ENCODE data around the gene KXD1. TPM values are rescaled to one million over a fixed set of nuclear protein-coding genes. Genes with fewer than 3 reads are reported as not detected.
"Not testable (repeated sequence)": the region's sequence is repeated elsewhere in the genome, so short reads cannot be mapped to it uniquely, and the experiment has no call there.

KXD1 gene
- total RNA-seq, 4 donors from 2014 or later: 129 to 155 (median 149) TPM

- intact Hi-C loops (cut with DNase I): no loop called here
- TF ChIP-seq CTCF (IDR thresholded peaks at IDR 0.05) (no peak), POLR2AphosphoS5 (IDR thresholded peaks at IDR 0.05) (no peak), EP300 (IDR thresholded peaks at IDR 0.05) (no peak)
- peaks cover 30 to 83% (median 79%) of the 10 kb centered on the region in 4 donors for H3K36me3 ChIP-seq
Observed at GRCh38 chr19:18538115-18538514, 19.6 kb upstream of the KXD1 start.

GRCh38 chr19:18539372-18539771 is 18.3 kb upstream of the KXD1 start:
- Histone ChIP-seq H3K4me3 (no peak overlapping the region), H3K4me1 (peaks cover 13 to 25% (median 23%) of the 10 kb centered on the region in 4 donors), H3K27ac (replicated peaks in 1 of 4) (no peak overlapping the region), H3K27me3 (no peaks in the 10 kb centered on the region), H3K9me3 (no peaks in the 10 kb centered on the region), H3K36me3 (peaks cover 30 to 71% (median 70%) of the 10 kb centered on the region in 4 donors)
- DNase-seq (ENCODE audit: extremely low spot score): no peak
- no peak for TF ChIP-seq POLR2AphosphoS5 (IDR thresholded peaks at IDR 0.05)
- TF ChIP-seq EP300 (IDR thresholded peaks at IDR 0.05): no peak
- no peak for TF ChIP-seq CTCF (IDR thresholded peaks at IDR 0.05)
- TF ChIP-seq POLR2A (IDR thresholded peaks at IDR 0.05; ENCODE audit: low read depth): no peak
- WGBS: 93% methylated on average over 17 of the region's 19 CpGs
- intact Hi-C loops (cut with DNase I): no loop called here

More at GRCh38 chr19:18538115-18538514, 19.6 kb upstream of the KXD1 start:
- Histone ChIP-seq H3K9me3 (no peaks in the 10 kb centered on the region), H3K27ac (replicated peaks in 1 of 4) (no peak overlapping the region), H3K4me3 (no peak overlapping the region), H3K4me1 (peaks cover 7 to 19% (median 15%) of the 10 kb centered on the region in 4 donors), H3K27me3 (no peaks in the 10 kb centered on the region)
- DNase-seq (ENCODE audit: extremely low spot score): no peak
- WGBS: 88% methylated on average over 22 of the region's 22 CpGs

- peaks cover 13 to 25% (median 24%) of the 10 kb centered on the region in 4 donors for H3K4me1 ChIP-seq
- DNase-seq (ENCODE audit: extremely low spot score); H3K27me3 ChIP-seq; intact Hi-C loops (cut with DNase I); H3K4me3 ChIP-seq; H3K9me3 ChIP-seq: not testable (repeated sequence)
- H3K36me3 ChIP-seq: peaks cover 30 to 63% (median 62%) of the 10 kb centered on the region in 4 donors
- 92% methylated on average over 1 of the region's 1 CpG for WGBS
- peak overlapping the region in 1 of 4 donors; percentile 5 for H3K27ac ChIP-seq (replicated peaks in 1 of 4)
Observed at GRCh38 chr19:18540200-18540599, 17.5 kb upstream of the KXD1 start.

GRCh38 chr19:18541258-18541991 is 16.2 kb upstream of the KXD1 start:
- peak overlapping the region in 2 of 4 donors; percentile 93 to 94 for H3K27ac ChIP-seq (replicated peaks in 1 of 4)
- H3K27me3 ChIP-seq: no peaks in the 10 kb centered on the region
- H3K4me1 ChIP-seq: peaks cover 13 to 25% (median 24%) of the 10 kb centered on the region in 4 donors
- DNase-seq (ENCODE audit: extremely low spot score): no peak
- H3K4me3 ChIP-seq: no peak overlapping the region
- H3K36me3 ChIP-seq: peaks cover 28 to 50% (median 50%) of the 10 kb centered on the region in 4 donors
- intact Hi-C loops (cut with DNase I): no loop called here
- TF ChIP-seq EP300 (IDR thresholded peaks at IDR 0.05) (no peak), POLR2A (IDR thresholded peaks at IDR 0.05; ENCODE audit: low read depth) (no peak), POLR2AphosphoS5 (IDR thresholded peaks at IDR 0.05) (no peak), CTCF (IDR thresholded peaks at IDR 0.05) (no peak)
- 78% methylated on average over 18 of the region's 21 CpGs for WGBS
- H3K9me3 ChIP-seq: no peaks in the 10 kb centered on the region

- H3K27me3 ChIP-seq: no peaks in the 10 kb centered on the region
- intact Hi-C loops (cut with DNase I): no loop called here
- peak overlapping the region; percentile 78 to 95 (median 86) for H3K4me3 ChIP-seq
- peaks cover 20 to 42% (median 41%) of the 10 kb centered on the region in 4 donors for H3K36me3 ChIP-seq
- 23% methylated on average over 11 of the region's 11 CpGs for WGBS
- no peak for TF ChIP-seq EP300 (IDR thresholded peaks at IDR 0.05)
- no peak for TF ChIP-seq POLR2AphosphoS5 (IDR thresholded peaks at IDR 0.05)
- TF ChIP-seq CTCF (IDR thresholded peaks at IDR 0.05): no peak
- no peak for TF ChIP-seq POLR2A (IDR thresholded peaks at IDR 0.05; ENCODE audit: low read depth)
- no peak for DNase-seq (ENCODE audit: extremely low spot score)
- H3K9me3 ChIP-seq: no peaks in the 10 kb centered on the region
- peaks cover 13 to 25% (median 24%) of the 10 kb centered on the region in 4 donors for H3K4me1 ChIP-seq
- H3K27ac ChIP-seq (replicated peaks in 1 of 4): peak overlapping the region; percentile 93 to 96 (median 94)
Observed at GRCh38 chr19:18541992-18542940, 15.4 kb upstream of the KXD1 start.

Measured in esophagus muscularis mucosa (tissue), 4 donors.